Right atrium auricular region (tissue), 2 donors: ENCODE results near the gene MAGI2. TPM values are rescaled to one million over a fixed set of nuclear protein-coding genes. Genes with fewer than 3 reads are reported as not detected.

ENCODE experiments used
- DNase-seq: peaks from one replicate; pipeline ENCODE4 v3.0.0-alpha.2; 2019; ENCODE audit warnings: low spot score
- H3K27ac ChIP-seq, 2 donors: fragments of 200-600 bp; sonication (generic); 1 replicate in 1 of 2; 2 replicates in 1 of 2; pipeline ENCODE4 v1.5.1; 2016 to 2019
- H3K27me3 ChIP-seq, 2 donors: fragments of 200-600 bp; sonication (generic); one replicate each; pipeline versions ENCODE4 v1.5.1 to v1.6.0; 2017 to 2019
- H3K36me3 ChIP-seq: fragments of 200-600 bp; sonication (generic); one replicate; pipeline ENCODE4 v1.5.1; 2016
- H3K4me1 ChIP-seq, 2 donors: fragments of 200-600 bp; sonication (generic); one replicate each; pipeline versions ENCODE4 v1.5.1 to v1.6.0; 2017 to 2019
- H3K4me3 ChIP-seq, 2 donors: fragments of 200-600 bp; sonication (generic); 1 replicate in 1 of 2; 2 replicates in 1 of 2; pipeline ENCODE4 v1.5.1; 2017 to 2019; ENCODE audit warnings: mild to moderate bottlenecking in 1 of 2, moderate library complexity in 1 of 2
- H3K9me3 ChIP-seq, 2 donors: fragments of 200-600 bp; sonication (generic); one replicate each; pipeline ENCODE4 v1.5.1; 2019
- CTCF ChIP-seq, 2 donors: fragments of 200-600 bp; sonication (generic); IDR thresholded peaks; one replicate each; pipeline ENCODE4 v1.5.1; 2019; ENCODE audit warnings: antibody characterized with exemption in 2 of 2
- total RNA-seq, 2 donors: library from RNA; depleted of rRNA; stranded (reverse); fragments of >200 nt; gene quantifications; one replicate each; pipeline ENCODE4 v1.1.0, GENCODE V29; 2016

MAGI2 gene
- total RNA-seq, 2 donors from 2014 or later, result 5.9 to 6.0 TPM

GRCh38 chr7:78718212-78718611 is 735.3 kb downstream of the MAGI2 start:
- H3K36me3 ChIP-seq, result no peaks in the 10 kb centered on the region
- no peaks in the 10 kb centered on the region for H3K9me3 ChIP-seq
- no peaks in the 10 kb centered on the region for H3K27me3 ChIP-seq
- no peak for DNase-seq
- no peak overlapping the region for H3K4me3 ChIP-seq
- no peak for TF ChIP-seq CTCF (IDR thresholded peaks at IDR 0.05)
- peaks cover 0 to 8% of the 10 kb centered on the region in 2 donors for H3K4me1 ChIP-seq
- H3K27ac ChIP-seq, result no peak overlapping the region

GRCh38 chr7:78716876-78717275 is 736.6 kb downstream of the MAGI2 start:
- Histone ChIP-seq H3K4me3 (no peak overlapping the region), H3K36me3 (no peaks in the 10 kb centered on the region), H3K9me3 (no peaks in the 10 kb centered on the region), H3K27ac (no peak overlapping the region), H3K4me1 (peaks cover 0 to 8% of the 10 kb centered on the region in 2 donors), H3K27me3 (no peaks in the 10 kb centered on the region)
- no peak for DNase-seq
- TF ChIP-seq CTCF (IDR thresholded peaks at IDR 0.05), result no peak

- Histone ChIP-seq H3K4me1 (peaks cover 0 to 2% of the 10 kb centered on the region in 2 donors), H3K9me3 (no peaks in the 10 kb centered on the region), H3K27me3 (no peaks in the 10 kb centered on the region), H3K4me3 (no peak overlapping the region), H3K27ac (no peak overlapping the region), H3K36me3 (no peaks in the 10 kb centered on the region)
- TF ChIP-seq CTCF (IDR thresholded peaks at IDR 0.05), result no peak
- DNase-seq, result no peak
Observed at GRCh38 chr7:78714356-78714755, 739.1 kb downstream of the MAGI2 start.

GRCh38 chr7:78712111-78712510 is 741.4 kb downstream of the MAGI2 start:
- Histone ChIP-seq H3K9me3 (no peaks in the 10 kb centered on the region), H3K4me1 (no peaks in the 10 kb centered on the region), H3K27ac (no peak overlapping the region), H3K36me3 (no peaks in the 10 kb centered on the region), H3K4me3 (no peak overlapping the region), H3K27me3 (no peaks in the 10 kb centered on the region)
- TF ChIP-seq CTCF (IDR thresholded peaks at IDR 0.05), result no peak
- DNase-seq, result no peak

- Histone ChIP-seq H3K27ac (no peak overlapping the region), H3K9me3 (no peaks in the 10 kb centered on the region), H3K4me1 (no peaks in the 10 kb centered on the region), H3K36me3 (no peaks in the 10 kb centered on the region), H3K4me3 (no peak overlapping the region), H3K27me3 (no peaks in the 10 kb centered on the region)
- TF ChIP-seq CTCF (IDR thresholded peaks at IDR 0.05), result no peak
- no peak for DNase-seq
Observed at GRCh38 chr7:78709658-78710057, 743.8 kb downstream of the MAGI2 start.

GRCh38 chr7:78704504-78704903 is 749.0 kb downstream of the MAGI2 start:
- H3K36me3 ChIP-seq, result no peaks in the 10 kb centered on the region
- no peak for TF ChIP-seq CTCF (IDR thresholded peaks at IDR 0.05)
- no peaks in the 10 kb centered on the region for H3K9me3 ChIP-seq
- no peak overlapping the region for H3K27ac ChIP-seq
- no peak overlapping the region for H3K4me3 ChIP-seq
- no peaks in the 10 kb centered on the region for H3K4me1 ChIP-seq
- no peaks in the 10 kb centered on the region for H3K27me3 ChIP-seq
- no peak for DNase-seq
